Measurements from ENCODE around the gene ZNF276. TPM values are rescaled to one million over a fixed set of nuclear protein-coding genes. Genes with fewer than 3 reads are reported as not detected.
A peak's percentile ranks its signal among the peaks of the same experiment; 100 is the strongest.
"Not testable (repeated sequence)": the region's sequence is repeated elsewhere in the genome, so short reads cannot be mapped to it uniquely, and the experiment has no call there.

The ZNF276 gene
- total RNA-seq, 4 donors from 2014 or later, result 43.4 to 265 (median 145) TPM

DNA sequence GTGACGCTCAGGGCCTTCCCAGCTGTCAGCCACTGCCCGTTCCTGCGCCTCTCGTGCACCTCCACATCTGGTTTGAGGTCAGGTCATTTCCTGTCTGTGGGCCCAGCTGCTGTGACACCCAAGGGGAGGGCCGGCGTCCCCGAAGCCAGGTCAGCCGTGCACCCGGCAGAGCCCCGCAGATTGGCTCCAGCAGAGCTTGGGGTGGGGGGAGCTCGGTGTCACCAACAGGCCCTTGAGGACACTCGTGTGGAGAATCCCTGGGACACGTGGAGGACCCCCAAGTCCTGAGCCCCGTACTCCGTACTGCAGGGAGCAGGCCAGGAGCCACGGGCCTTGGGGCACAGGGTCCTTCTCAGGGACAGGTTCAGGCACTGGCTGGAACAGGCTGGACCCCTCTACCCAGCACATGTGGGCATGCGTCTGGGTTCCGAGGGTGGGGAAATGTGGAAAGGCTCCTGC lies 24.6 kb upstream of the ZNF276 start:
- in situ Hi-C loops (cut with MboI; ENCODE audit: low pct_ligation_motif_present in 1 of 4, low pct_unique_long_range_greater_than_20kb in 1 of 4, low sequenced_read_pairs in 3 of 4), result no loop called here
- peak; percentile 59 for DNase-seq
- peaks cover 0 to 16% (median 4%) of the 10 kb centered on the region in 4 donors for H3K36me3 ChIP-seq
- H3K4me3 ChIP-seq, result no peak overlapping the region
- intact Hi-C loops (cut with DNase I; ENCODE audit: low total_unique reads), result no loop called here
- no peak for TF ChIP-seq POLR2AphosphoS5 (IDR thresholded peaks at IDR 0.05)
- TF ChIP-seq, protein P1, sequence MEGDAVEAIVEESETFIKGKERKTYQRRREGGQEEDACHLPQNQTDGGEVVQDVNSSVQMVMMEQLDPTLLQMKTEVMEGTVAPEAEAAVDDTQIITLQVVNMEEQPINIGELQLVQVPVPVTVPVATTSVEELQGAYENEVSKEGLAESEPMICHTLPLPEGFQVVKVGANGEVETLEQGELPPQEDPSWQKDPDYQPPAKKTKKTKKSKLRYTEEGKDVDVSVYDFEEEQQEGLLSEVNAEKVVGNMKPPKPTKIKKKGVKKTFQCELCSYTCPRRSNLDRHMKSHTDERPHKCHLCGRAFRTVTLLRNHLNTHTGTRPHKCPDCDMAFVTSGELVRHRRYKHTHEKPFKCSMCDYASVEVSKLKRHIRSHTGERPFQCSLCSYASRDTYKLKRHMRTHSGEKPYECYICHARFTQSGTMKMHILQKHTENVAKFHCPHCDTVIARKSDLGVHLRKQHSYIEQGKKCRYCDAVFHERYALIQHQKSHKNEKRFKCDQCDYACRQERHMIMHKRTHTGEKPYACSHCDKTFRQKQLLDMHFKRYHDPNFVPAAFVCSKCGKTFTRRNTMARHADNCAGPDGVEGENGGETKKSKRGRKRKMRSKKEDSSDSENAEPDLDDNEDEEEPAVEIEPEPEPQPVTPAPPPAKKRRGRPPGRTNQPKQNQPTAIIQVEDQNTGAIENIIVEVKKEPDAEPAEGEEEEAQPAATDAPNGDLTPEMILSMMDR (IDR thresholded peaks at IDR 0.05), result no peak
- TF ChIP-seq POLR2A (IDR thresholded peaks at IDR 0.05), result peak; percentile 12
- TF ChIP-seq EP300 (IDR thresholded peaks at IDR 0.05; ENCODE audit: low read depth), result no peak
- no peaks in the 10 kb centered on the region for H3K9me3 ChIP-seq
- 71% methylated on average over 18 of the region's 18 CpGs; no CpG with 5 or more reads in 1 of the 2 donors for WGBS, 2 donors (ENCODE audit: low coverage in 1 of 2)
- no peaks in the 10 kb centered on the region for H3K27me3 ChIP-seq
- H3K4me1 ChIP-seq, result peaks cover 4 to 25% (median 18%) of the 10 kb centered on the region in 4 donors
- H3K27ac ChIP-seq, result no peak overlapping the region

DNA sequence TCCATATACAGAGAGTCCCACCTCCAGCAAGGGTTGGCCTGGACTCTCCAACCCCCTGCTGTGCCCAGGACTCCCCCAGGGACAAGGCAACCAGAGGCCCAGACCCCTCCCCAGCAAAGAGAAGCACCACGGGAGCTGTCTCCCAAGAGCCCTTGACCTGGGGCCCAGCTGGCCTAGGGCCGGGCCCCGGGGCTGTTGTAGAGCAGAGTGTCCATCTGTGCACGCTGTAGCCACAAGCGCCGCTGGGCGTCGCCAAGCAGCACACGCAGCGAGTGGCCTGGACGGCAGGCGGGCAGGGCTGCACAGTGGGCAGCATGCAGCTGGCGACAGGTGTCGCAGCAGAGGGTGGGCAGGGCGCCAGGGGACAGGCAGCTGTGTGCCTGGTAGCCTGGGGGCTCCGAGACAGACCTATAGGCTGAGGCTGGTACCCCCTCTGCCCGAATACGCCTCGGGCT lies 24.1 kb upstream of the ZNF276 start:
- no peak overlapping the region for H3K27ac ChIP-seq
- 92% methylated on average over 17 of the region's 19 CpGs; no CpG with 5 or more reads in 1 of the 2 donors for WGBS, 2 donors (ENCODE audit: low coverage in 1 of 2)
- DNase-seq, result no peak
- no peak overlapping the region for H3K4me3 ChIP-seq
- no peaks in the 10 kb centered on the region for H3K27me3 ChIP-seq
- in situ Hi-C loops (cut with MboI; ENCODE audit: low pct_ligation_motif_present in 1 of 4, low pct_unique_long_range_greater_than_20kb in 1 of 4, low sequenced_read_pairs in 3 of 4) (no loop called here), intact Hi-C loops (cut with DNase I; ENCODE audit: low total_unique reads) (no loop called here)
- peaks cover 4 to 30% (median 20%) of the 10 kb centered on the region in 4 donors for H3K4me1 ChIP-seq
- H3K36me3 ChIP-seq, result peaks cover 0 to 11% (median 1%) of the 10 kb centered on the region in 4 donors
- H3K9me3 ChIP-seq, result no peaks in the 10 kb centered on the region
- TF ChIP-seq POLR2AphosphoS5 (IDR thresholded peaks at IDR 0.05) (peak in 1 of 3 donors; percentile 23), EP300 (IDR thresholded peaks at IDR 0.05; ENCODE audit: low read depth) (no peak)

DNA sequence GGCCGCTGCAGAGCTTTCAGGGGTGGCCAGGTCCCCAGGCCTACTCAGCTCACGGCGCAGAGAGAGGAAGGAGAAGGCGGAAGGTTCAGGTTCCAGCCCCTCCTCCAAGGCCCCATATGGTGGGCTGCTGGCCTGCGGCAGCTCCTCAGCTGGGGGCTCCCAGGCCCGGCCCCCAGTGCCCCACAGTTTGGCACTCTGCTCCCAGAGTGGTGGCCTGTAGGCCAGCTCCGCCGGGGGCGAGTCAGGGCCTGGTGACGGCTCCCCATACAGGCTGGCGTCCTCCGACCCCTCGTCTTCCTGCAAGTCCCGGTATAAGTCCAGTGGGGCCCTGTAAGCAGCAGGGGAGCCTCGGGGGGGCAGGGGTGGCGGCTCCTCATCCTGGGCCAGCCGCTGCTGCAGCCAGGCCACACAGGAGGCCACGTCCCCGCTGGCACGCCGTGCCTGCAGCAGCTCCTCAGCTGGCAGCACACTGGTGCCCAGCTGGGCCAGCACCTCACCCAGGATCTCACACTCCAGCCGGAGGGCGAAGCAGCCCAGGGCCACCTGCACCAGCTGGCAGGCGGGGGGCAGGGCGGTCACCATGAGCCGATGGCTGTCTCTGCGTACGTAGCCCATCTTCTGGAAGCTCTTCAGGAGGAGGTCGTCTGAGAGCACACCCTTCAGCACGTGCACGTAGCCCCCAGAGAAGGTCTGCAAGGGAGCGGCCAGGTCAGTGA lies 23.6 kb upstream of the ZNF276 start:
- DNase-seq, result no peak
- Histone ChIP-seq H3K27ac (no peak overlapping the region), H3K36me3 (peaks cover 0 to 6% (median 0%) of the 10 kb centered on the region in 4 donors), H3K9me3 (no peaks in the 10 kb centered on the region), H3K4me3 (no peak overlapping the region), H3K4me1 (peaks cover 4 to 33% (median 22%) of the 10 kb centered on the region in 4 donors), H3K27me3 (no peaks in the 10 kb centered on the region)
- no peak for TF ChIP-seq POLR2A (IDR thresholded peaks at IDR 0.05)
- in situ Hi-C loops (cut with MboI; ENCODE audit: low pct_ligation_motif_present in 1 of 4, low pct_unique_long_range_greater_than_20kb in 1 of 4, low sequenced_read_pairs in 3 of 4) (no loop called here), intact Hi-C loops (cut with DNase I; ENCODE audit: low total_unique reads) (no loop called here)
- WGBS, 2 donors (ENCODE audit: low coverage in 1 of 2), result 94% methylated on average over 15 of the region's 32 CpGs; no CpG with 5 or more reads in 1 of the 2 donors

DNA sequence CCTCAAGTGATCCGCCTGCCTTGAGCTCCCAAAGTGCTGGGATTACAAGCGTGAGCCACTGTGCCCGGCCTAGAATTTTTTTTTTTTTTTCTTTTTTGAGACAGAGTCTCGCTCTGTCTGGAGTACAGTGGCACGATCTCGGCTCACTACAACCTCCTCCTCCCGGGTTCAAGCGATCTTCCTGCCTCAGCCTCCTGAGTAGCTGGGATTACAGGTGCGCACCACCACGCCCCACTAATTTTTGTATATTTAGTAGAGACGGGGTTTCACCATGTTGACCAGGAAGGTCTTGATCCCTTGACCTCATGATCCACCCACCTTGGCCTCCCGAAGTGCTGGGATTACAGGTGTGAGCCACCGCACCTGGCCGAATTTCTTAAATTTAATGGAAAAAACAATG lies 22.6 kb upstream of the ZNF276 start:
- H3K36me3 ChIP-seq; H3K4me3 ChIP-seq; in situ Hi-C loops (cut with MboI; ENCODE audit: low pct_ligation_motif_present in 1 of 4, low pct_unique_long_range_greater_than_20kb in 1 of 4, low sequenced_read_pairs in 3 of 4); H3K27ac ChIP-seq; DNase-seq; intact Hi-C loops (cut with DNase I; ENCODE audit: low total_unique reads); H3K9me3 ChIP-seq; H3K27me3 ChIP-seq: not testable (repeated sequence)
- peaks cover 4 to 33% (median 22%) of the 10 kb centered on the region in 4 donors for H3K4me1 ChIP-seq
- 96 to 100% methylated on average over 9 to 14 of the region's 14 CpGs for WGBS, 2 donors (ENCODE audit: low coverage in 1 of 2)

DNA sequence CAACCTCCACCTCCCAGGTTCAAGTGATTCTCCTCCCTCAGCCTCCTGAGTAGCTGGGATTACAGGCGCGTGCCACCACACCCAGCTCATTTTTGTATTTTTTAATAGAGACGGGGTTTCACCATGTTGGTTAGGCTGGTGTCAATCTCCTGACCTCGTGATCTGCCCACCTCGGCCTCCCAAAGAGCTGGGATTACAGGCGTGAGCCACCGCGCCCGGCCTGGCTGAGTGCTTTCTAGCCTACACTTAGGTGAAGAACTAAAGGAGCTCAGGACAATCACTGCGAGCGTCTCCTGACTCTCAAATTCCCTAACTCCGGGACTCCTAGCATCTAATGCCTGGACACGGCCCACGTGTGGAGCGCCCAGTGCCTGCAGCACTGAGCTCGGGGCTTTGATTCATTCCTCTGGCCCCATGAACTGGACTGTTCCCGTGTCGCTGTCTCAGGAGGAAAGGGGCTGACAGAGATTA lies 21.7 kb upstream of the ZNF276 start:
- Histone ChIP-seq H3K27ac (peak overlapping the region; percentile 64 to 96 (median 94)), H3K4me1 (peaks cover 4 to 33% (median 22%) of the 10 kb centered on the region in 4 donors), H3K4me3 (peak overlapping the region in 2 of 4 donors; percentile 73)
- H3K9me3 ChIP-seq, H3K27me3 ChIP-seq, DNase-seq, H3K36me3 ChIP-seq: not testable (repeated sequence)
- intact Hi-C loops (cut with DNase I; ENCODE audit: low total_unique reads) (loop anchor here (5.0 to 10.0 kb wide), 2 partner anchors 95 to 173 kb away; partner anchors contain the start of gene TCF25), in situ Hi-C loops (cut with MboI; ENCODE audit: low pct_ligation_motif_present in 1 of 4, low pct_unique_long_range_greater_than_20kb in 1 of 4, low sequenced_read_pairs in 3 of 4) (loop anchor here in 2 of 4 donors (10.0 kb wide), 1 partner anchor 95 kb away; no protein-coding TSS in a partner anchor)
- WGBS, 2 donors (ENCODE audit: low coverage in 1 of 2), result 64% methylated on average over 16 of the region's 18 CpGs; no CpG with 5 or more reads in 1 of the 2 donors
